HTR-8/SVneo (cell line): ENCODE measurements around the gene PBX2.
"Not testable (repeated sequence)": the region's sequence is repeated elsewhere in the genome, so short reads cannot be mapped to it uniquely, and the experiment has no call there.

Experiments
- DNase-seq: peaks from one replicate; pipeline ENCODE4 v3.0.0; 2011; ENCODE audit warnings: low spot score, mixed read lengths; ENCODE audit not compliant: insufficient read length
- FAIRE-seq: peaks from 2 replicates; lab custom pipeline; 2011; peaks lifted over from hg19 to GRCh38; lab: Jason Lieb, UNC

PBX2 gene

DNA sequence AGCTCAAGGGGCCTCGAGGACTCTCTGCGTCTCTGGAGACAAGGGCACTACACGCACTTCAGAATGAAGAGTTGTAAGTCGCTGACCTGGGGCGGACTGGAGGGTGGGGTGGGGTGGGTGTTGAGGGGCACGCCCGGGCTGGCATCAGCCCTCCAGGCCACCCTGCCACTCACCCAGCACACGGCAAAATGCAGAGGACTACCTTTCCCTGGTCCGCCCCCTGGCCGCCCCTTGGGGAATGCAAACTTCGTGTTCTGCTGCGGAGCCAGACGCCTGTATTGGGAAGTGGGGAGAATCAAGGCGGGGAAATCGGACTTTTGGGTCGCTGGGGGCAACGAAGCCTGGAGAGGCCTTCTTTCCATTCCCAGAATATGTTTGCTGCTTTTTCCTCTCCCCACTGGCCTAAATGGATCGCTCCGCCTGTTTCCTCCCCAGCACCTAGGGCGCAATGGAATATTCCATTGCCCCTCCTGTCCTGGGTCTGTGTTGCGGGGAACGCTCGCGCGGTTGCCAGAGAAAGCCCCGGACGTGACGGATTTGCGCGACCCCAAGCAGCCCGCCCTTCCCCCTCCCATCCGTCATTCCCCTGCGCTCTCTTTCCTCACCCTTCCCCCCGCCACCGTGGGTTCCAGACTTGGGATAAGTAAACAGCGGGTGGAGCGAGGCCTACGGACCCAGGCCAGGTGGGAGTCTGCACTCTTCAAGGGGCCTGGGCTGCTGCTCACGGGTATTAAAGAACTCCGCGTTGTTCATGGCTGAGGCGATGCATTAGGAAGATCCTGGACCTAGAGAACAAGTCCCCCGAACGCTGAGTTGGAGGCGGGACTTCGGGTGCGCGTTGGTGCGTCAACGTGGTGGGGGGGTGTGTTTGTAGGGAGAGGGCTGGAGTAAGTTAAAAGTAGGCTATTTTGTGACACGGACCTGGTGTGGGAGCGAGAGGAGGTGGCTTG lies 36.2 kb downstream of the PBX2 start, which contains the start of gene PPT2:
TSS of gene PPT2 (plus strand) at position 578 of the 950 bp plus-strand sequence. CDS start 454 bp downstream, outside the sequence.
- FAIRE-seq (peak; percentile 92), DNase-seq (peak; percentile 91)

DNA sequence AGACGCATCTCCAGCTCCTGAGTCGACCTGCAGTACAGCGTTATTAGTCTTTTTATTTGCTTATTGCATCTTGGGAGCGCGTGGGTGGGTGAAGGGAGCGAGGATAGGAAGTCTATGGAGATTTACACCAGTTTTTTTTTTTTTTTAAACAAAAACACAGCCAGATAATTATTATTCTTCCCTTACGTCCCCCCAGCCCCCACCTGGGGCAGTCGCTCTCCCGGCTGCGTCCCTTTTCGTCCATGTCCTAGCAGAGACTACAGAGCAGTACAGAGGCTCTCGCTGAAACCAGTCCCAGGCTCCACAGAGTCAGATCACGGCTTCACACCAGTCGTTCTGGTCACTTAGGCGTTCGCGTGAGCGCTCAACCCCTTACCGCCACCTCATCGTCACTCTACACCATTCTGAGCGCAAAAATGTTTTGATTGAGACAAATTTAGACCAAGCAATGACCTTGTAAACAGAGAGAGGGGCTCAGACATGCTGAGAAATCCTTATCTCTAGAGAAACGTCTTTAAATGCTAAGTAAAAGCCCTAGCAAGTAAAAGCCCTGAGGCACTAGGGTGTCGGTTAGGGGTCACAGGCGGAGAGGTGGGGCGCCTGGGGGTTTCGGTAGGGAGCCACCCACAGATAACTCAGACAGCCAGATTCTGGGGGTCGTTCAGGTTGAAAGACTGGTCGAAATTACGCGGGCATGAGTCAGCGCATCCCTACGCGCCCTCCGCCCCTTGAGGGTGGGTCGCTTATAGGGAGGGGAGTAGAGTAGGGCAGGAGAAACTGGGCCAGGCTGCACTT lies 37.0 kb downstream of the PBX2 start:
- FAIRE-seq (no peak), DNase-seq (peak; percentile 56)

DNA sequence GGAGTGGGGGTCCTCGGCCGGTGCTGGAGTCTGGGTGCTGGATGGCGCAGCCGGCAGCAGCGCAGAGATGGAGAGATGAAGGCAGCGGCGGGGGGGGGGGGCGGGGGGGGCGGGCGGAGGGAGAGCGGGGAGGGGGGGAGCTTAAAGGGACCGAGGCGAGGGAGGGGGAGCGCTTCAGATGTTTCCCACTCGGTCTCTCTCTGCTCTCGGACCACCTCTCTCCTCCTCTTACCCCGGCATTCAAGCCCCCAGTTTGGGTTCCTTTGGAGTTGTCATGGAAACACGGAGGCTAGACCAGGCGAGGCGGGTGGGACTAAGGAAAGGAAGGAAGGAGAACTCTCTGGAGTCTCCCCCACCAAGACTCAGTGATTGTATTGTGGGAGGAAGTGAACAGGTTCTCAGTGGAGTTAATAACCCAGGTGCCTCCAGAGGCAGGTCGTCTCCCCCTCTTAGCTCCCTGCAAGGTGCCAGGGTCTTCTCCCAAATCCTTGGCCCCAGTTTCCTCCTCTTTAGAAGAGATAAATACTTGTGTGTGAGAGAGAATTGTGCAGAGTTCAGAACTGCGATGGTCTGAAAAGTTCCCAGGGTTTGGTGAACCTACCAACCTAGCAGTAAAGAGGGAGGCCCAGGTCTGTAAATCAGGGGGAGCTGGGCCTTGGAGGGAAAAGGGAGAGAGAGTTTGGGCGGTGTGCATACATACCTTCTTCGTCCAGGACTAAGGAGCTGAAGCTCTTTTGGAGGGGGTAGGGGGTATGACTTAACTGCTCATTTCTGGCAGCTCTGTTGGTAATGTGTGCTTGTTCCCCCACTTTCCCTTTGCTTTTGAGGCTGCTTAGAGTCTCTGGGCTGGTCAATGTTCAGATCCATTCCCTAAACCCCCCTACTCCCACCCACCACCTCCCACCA lies 37.9 kb downstream of the PBX2 start, which contains the start of gene PRRT1:
TSS of gene PRRT1 (minus strand) at position 77 of the 906 bp plus-strand sequence. CDS start 112 bp downstream, outside the sequence.
- DNase-seq (no peak), FAIRE-seq (no peak)

DNA sequence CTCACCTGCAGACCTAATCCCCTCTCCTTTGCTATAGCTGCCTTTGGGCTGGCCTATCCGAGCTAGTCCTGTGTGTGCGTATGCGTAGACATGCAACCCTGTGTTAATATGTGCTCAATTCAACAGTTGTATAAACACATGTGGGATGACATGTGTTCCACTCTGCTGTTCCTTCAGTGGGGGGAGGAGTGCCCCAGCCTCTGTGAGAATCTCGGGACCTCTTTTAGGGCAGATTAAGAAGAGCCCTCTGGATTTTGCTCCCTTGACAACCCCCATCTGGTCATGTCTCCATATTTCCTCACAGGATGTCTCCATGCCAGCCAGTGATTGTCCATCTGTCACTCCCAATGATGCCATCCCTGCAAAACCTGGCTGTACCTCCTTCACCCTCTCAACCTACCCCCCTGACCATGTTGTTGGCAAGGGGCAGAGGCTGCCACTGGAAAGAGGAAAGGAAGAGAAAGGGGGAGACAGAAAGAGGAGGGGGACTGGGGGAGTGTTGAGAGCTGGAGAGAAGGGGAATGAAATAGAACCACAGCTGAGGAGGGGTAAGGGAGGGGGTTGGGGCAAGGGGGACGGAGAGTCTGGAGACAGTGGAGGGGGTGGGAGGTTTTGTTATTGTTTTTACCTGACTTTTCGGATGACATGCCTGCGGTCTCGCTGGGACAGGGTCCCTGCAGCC lies 38.7 kb downstream of the PBX2 start:
- no peak for DNase-seq
- peak; percentile 55 for FAIRE-seq

DNA sequence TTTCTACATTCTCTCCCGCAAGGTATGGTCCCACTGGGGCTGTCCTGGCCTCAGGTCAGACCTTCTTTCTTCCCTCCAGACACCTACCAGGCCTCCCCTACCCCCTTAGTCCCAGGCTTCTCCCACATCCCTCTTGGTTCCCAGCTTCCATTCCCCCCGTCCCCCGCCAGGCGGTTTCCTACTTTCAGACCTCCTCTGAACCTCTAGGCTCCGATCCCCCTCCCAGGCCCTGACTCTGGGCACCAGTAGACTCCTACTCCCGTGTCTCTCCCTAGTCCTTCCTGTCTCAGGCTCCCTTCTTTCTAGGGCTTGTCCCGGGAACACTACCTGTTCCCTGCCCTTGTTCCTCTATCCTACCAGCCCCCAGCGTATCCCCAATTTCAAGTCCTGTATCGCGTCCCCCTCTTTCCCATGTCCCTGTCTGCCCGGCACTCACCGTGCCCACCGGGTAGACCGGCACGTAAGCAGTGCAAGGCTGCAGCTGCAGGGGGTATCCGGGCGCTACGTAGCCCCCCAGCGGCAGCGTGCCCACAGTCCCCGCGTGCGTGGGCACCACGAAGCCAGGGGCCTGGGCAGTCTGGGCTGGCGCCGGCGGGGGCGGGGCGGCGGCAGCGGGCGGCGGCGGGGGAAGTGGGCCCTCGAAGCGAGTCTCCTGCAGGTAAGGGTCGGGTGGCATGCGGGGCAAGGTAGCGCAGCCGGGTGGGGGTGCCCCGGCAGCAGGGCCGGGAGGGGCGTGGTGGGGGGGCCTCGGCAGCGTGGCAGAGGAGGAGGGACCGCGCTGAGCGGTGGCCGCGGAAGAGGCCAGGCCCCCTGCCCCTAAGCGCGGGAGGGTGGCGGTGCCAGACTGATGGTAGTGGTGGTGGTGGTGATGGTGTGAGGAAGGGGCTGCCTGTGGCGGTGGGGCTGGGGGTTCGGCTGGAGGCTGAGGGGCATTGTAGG lies 39.8 kb downstream of the PBX2 start:
- no peak for FAIRE-seq
- DNase-seq = no peak

DNA sequence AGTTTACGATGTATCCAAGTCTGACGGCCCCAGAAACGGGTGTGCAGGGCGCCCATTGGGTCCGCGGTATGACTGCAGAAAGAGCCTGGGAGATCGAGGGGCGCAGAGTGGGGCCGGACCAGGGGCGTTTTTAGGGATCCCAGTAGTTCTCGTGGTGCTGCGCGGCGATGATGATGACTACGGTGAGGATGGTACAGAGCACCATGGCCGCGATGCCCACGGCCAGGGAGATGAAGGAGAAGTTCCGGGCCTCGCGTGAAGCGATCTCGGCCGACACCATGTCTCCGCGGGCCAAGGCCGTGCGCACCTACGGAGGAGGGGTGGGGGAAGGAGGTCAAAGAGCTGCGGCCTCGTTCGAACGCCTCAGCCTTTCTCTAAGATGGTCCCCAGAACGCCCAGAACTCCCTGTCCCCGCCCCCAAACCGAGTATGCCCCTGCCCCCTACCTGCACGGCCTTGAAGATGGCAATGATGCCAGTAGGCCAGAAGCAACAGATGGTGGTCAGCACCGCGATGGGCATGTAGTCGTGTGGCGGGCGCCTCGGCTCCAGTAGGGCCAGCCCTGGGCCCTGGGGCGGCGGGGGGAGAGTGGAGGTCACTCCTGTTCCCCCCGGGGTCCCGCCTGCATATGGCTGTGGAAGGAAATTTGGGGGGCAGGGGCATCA lies 40.8 kb downstream of the PBX2 start:
- FAIRE-seq = no peak
- no peak for DNase-seq

DNA sequence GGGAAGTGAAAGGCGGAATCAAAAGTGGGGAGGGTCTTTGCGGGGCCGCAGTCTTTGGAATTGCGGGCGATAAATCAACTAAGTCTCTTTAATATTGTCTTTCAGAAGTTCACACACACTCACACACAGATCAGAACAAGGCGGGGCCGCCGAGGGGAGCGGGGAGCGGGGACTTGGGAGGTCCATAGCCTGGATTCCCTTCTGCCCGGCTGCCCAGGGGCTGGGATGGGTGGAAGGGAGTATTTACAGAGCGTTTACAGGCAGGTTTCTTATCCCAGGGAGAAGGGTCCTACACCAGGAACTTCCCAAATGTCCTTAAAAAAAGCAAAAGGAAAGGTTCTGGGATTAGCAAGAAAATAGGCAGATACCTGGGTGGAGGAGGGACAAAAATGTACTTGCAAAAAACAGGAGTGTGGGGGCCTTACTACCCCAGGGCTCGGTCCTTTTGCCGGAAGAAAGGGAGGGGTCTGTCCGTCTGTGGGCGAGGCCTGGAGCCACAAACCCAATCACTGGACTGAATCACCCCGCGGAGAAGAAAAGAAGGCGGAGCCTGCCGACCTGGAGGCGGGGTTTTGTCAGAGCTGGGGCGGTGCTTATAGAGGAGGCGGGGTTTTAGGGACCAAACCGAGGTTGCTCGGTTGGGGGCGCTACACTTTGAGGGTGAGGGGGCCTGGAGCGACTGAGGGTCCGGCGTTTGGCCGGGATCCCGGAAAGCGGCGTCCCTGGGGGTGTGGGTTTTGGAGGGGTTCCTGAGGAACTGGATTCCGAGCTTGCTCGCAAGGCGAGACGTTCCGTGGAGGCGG lies 41.5 kb downstream of the PBX2 start:
- DNase-seq = no peak
- FAIRE-seq = no peak

DNA sequence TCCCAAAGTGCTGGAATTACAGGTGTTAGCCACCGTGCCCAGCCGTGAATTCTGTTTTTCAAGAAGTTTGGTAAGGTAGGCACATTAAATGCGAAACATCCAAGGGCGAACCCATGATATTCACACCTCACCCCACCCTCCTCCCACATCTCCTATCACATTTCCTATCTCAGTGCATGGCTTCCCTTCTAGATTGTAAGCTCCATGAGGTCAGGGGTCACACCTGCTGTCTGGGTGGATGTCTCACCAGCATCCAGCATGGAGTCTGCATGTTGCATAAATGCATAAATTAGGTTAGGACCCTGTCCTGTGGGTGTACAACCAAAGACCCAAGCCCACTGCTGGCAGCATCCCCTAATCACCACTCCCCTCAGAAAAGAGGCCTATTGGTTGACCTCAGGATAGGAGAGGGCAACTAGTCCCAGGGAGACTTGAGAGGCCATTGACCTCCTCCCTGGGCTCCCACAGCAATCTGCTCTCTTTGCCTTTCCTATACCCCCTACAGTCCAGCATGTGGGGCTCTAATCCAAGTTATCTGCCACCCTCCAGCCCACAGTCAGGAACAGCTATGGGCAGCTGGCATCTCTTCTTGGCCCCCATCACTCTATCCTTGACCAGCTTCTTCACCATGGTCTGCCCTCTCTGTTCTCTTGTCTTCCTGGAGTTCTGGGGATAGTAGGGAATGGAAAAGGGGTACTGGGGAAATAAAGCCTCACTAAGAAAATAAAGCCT lies 42.4 kb downstream of the PBX2 start:
- no peak for DNase-seq
- FAIRE-seq = no peak

DNA sequence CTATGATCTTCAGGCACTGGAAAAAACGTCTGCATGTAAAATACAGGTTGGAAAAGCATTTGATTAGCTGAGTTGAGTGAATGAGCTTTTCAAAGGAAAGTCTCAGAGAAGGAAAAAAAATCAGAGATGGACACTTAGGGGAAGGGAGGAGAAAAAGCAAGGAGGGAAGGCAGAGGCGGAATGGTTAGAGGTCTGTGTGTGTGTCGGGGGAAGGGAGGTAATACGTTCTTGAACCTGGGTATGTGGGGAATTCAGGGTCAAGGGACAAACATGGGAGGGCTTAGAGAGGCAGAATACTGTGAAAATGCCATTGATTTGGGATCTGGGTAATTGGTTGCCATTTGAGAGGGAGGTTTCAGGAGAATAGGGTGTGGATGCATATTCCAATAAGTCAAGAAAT lies 43.3 kb downstream of the PBX2 start:
- DNase-seq (no peak), FAIRE-seq (no peak)

DNA sequence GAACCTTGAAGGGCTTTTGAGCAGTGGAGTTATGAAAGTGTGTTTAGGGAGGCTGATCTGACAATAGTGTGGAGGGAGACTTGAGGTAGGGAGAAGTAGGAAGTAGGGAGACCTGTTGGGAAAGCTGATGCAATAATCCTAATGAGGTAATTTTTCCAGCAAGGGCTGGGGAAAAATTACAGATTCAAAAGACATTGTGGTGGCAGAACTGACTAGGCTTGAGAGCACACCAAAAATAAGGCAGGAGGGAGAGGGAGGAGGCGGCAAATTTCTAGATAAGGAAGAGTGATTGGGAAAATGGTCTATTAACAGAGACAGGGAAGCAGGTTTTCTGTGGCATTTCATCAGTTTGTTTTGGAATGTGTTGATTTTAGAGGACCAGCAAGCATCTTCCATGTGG lies 43.7 kb downstream of the PBX2 start:
- DNase-seq = no peak

DNA sequence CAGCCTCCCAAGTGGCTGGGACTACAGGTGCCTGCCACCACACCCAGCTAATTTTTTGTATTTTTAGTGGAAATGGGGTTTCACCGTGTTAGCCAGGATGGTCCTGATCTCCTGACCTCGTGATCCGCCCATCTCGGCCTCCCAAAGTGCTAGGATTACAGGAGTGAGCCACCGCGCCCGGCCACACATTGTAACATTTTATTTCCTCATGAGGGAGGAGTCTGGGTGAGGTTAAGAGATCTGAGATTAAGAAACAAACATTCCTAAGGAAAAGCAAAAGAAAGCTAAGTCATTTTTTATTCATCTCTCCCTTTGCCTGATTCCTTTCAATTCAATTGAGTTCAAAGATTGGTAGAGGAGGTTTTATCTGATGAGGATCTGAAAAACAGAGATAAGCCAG lies 45.8 kb downstream of the PBX2 start:
- not testable (repeated sequence) for FAIRE-seq, DNase-seq

More for the DNA sequence above, 43.7 kb downstream of the PBX2 start:
- FAIRE-seq = no peak

DNA sequence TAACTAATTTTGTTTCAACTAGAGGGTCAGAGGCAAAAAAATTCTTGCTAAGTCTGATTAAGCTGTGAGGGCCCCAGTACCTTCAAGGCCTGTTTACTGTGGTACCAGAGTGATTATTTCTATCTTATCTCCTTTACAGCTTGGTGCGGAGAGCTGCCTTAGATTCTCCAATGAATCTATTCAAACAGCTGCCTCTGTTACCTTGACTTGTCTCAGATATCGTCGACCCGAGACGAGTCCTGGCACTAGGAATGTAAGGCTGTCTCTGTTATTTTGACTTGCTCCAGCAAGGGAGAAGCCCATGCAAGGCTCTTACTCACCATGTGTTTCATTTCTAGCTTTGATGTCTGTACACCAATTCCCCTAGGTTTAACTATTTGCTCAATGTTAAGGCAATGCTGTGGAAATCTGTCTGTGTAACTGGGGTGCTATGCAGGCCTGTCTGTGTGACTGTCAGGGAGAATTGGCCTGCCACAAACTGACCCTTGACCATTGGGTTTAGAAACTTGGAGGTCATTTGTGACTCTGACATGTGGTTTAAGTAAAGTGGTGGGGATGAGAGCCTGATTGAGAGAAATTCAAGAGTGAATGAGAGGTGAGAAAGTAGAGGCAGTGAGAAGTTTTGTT lies 49.5 kb downstream of the PBX2 start:
- no peak for DNase-seq
- FAIRE-seq = no peak

DNA sequence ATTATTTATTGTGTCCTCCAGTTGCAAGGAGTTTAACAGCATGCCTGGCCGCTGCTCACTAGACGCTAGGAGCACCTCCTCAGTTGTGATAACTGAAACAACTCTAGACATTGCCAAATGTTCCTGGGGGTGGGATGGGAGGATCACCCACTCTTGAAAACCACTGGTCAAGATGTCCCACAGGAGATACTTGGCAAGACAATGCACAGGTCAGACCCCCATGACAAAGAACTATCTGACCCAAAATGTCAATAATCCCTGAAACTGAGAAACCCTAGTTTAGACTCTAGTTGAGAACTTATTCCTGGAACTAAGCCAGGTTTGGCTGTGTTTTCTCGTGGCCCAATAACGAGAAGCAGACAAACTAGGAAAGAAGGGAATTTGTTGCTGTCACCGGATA lies 50.4 kb downstream of the PBX2 start:
- no peak for DNase-seq
- no peak for FAIRE-seq

DNA sequence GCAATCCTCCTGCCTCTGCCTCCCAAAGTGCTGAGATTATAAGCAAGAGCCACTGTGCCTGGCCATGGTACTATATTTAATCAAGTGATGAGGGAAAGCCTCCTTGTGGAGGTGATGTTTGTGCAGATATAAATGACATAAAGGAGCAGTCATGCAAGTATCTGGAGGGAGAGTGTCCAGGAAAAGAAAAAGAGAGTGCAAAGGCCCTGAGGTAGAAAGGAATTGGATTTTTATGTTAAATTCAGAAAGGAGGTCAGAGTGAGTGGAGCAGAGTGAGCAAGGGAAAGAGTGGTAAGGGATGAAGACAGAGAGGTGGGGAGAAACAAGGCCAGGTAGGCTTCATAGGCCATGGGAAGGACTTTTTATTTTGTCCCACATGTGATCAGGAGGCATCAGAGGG lies 52.5 kb downstream of the PBX2 start:
- FAIRE-seq (no peak), DNase-seq (no peak)
